ENCODE measurements around the gene NRARP. TPM values are rescaled to one million over a fixed set of nuclear protein-coding genes. Genes with fewer than 3 reads are reported as not detected.
A peak's percentile ranks its signal among the peaks of the same experiment; 100 is the strongest.

The NRARP gene
- total RNA-seq, 1 donor from 2014 or later: 2.1 TPM

DNA sequence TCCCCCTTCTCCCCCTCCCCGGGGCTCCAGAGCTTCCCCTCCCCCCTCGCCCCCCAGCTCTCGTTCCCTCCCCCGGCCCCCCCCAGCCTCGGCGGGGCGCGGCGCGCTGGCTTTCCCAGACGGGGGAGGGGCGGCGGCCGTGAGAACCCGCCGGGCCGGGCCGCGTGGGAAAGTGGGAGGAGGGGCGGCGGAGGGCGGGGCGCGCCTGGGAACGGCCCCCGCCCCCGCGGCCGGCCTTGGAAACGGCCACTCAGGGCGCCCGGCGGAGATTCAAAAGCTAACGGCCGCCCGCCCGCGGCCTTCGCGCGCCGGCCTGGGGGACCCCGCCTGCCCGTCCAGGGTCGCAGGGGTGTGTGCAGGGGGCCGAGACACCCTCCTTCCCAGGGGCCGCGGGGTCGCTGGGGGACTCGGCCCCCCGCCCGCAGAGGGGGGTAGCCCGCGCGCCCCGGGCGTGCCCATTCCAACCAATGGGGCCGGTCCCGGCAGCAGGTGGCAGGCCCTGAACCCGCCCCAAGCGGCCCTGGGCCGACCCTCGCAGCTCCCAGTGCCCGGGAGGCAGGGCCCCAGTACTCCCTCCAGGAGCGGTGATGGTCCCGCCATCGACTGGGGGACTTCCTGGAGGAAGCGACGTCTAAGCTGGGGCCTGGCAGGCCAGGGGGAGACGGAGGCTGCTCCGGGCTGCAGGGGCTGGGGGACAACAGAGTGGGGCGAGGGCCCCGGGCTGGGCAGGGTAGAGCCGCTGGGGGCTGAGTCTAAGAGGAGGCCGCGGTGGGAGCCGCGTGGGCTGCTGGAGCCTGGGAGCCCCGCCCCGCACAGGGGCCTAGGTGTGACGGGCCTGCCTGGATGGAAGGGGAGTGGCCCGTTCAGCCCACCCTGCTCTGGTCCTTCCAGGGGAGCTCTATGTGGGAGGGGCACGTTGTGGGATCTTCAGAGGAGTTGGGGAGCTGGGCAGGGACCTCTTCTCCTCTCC, 14.2 kb upstream of the NRARP start:
- Histone ChIP-seq H3K4me1 (ENCODE audit: control insufficient read depth in 3 of 3, insufficient read depth in 3 of 3, low read length in 3 of 3) (peaks cover 17 to 31% (median 28%) of the 10 kb centered on the region in 3 donors), H3K9ac (ENCODE audit: low read depth in 1 of 3, low read length in 3 of 3) (no peak overlapping the region), H3K9me3 (ENCODE audit: control insufficient read depth in 3 of 3, low read length in 3 of 3) (no peaks in the 10 kb centered on the region), H3K27me3 (ENCODE audit: control insufficient read depth in 3 of 3, insufficient read depth in 3 of 3, low read length in 3 of 3) (peaks cover 16 to 36% (median 22%) of the 10 kb centered on the region in 3 donors), H3K4me3 (ENCODE audit: low read length in 3 of 3) (no peak overlapping the region), H3K36me3 (ENCODE audit: control insufficient read depth in 3 of 3, insufficient read depth in 3 of 3, low read length in 3 of 3) (no peaks in the 10 kb centered on the region), H3K27ac (ENCODE audit: low read depth, low read length) (no peak overlapping the region)

DNA sequence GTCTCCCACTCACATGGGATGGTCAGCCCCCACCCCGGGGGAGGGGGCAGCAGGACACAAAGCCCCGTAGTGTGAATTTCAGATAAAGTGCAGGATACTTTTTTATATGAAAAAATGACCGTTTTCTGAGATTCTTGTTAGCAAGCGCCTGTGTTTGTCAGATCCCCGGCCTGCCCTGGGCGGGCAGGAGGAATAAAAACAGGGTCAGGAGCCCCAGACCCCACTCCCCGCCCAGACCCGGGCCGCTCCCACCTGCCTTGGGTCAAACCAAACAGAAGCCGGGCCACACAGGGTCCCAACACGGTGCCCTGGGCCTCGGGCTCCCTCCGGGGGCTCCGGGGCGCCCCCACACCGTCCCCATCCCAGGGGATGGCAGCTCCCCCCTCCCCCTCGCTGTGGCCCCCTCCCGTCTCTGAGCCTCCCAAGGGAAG, 13.5 kb upstream of the NRARP start:
- Histone ChIP-seq H3K9me3 (ENCODE audit: control insufficient read depth in 3 of 3, low read length in 3 of 3) (no peaks in the 10 kb centered on the region), H3K4me3 (ENCODE audit: low read length in 3 of 3) (no peak overlapping the region), H3K36me3 (ENCODE audit: control insufficient read depth in 3 of 3, insufficient read depth in 3 of 3, low read length in 3 of 3) (no peaks in the 10 kb centered on the region), H3K27ac (ENCODE audit: low read depth, low read length) (no peak overlapping the region), H3K27me3 (ENCODE audit: control insufficient read depth in 3 of 3, insufficient read depth in 3 of 3, low read length in 3 of 3) (peaks cover 16 to 41% (median 27%) of the 10 kb centered on the region in 3 donors), H3K9ac (ENCODE audit: low read depth in 1 of 3, low read length in 3 of 3) (no peak overlapping the region), H3K4me1 (ENCODE audit: control insufficient read depth in 3 of 3, insufficient read depth in 3 of 3, low read length in 3 of 3) (peaks cover 24 to 28% (median 25%) of the 10 kb centered on the region in 3 donors)

DNA sequence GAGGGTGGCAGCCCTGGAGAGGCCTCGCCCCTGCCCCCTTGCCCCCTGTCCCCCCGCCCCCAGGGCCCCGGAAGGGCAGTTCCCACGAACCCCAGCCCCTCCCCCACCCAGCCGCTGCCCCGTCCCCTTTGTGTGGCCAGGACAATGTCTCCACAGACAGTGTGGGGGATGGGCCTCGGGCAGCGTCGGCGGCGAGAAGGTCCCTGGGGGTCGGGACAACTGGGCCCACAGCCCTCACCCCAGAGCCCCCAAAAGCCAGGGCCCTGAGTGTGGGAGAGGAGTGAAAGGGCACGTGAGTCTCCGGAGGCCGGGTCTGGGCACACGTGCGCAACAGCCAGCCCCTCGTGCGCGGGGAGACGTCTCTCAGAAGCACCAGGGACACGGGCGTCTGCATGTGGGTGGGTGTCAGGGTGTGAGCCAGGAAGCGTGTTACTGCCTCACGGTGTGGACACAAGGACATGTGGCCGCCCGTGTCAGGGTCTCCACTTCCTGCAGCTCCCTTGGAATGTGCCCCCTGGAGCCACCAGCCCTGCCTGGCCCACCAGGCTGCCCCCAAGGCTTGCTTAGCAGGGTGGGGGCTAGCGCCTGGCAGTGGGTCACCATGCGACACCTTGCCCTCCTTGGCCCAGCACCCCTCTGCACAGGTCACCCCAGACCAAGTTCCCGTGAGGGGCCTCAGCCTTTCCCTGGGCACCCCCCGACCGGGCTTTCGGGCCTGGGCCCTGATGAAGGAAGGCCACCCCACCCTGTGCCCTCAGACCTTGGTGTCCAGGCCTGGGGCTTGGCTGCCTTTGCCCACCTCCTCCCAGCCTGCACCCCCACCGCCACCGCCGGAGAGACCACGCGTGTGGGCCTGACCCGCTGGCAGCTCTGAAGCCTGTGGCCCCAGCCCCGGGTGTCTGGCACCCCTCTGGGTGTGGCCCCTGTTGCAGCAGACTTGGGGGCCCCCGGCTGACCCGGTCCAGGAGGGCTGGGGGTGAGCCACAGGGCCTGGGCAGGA, 12.8 kb upstream of the NRARP start:
- Histone ChIP-seq H3K4me3 (ENCODE audit: low read length in 3 of 3) (no peak overlapping the region), H3K9ac (ENCODE audit: low read depth in 1 of 3, low read length in 3 of 3) (no peak overlapping the region), H3K4me1 (ENCODE audit: control insufficient read depth in 3 of 3, insufficient read depth in 3 of 3, low read length in 3 of 3) (peaks cover 22 to 24% (median 23%) of the 10 kb centered on the region in 3 donors), H3K27me3 (ENCODE audit: control insufficient read depth in 3 of 3, insufficient read depth in 3 of 3, low read length in 3 of 3) (peaks cover 16 to 41% (median 27%) of the 10 kb centered on the region in 3 donors), H3K27ac (ENCODE audit: low read depth, low read length) (no peak overlapping the region), H3K36me3 (ENCODE audit: control insufficient read depth in 3 of 3, insufficient read depth in 3 of 3, low read length in 3 of 3) (no peaks in the 10 kb centered on the region), H3K9me3 (ENCODE audit: control insufficient read depth in 3 of 3, low read length in 3 of 3) (no peaks in the 10 kb centered on the region)

DNA sequence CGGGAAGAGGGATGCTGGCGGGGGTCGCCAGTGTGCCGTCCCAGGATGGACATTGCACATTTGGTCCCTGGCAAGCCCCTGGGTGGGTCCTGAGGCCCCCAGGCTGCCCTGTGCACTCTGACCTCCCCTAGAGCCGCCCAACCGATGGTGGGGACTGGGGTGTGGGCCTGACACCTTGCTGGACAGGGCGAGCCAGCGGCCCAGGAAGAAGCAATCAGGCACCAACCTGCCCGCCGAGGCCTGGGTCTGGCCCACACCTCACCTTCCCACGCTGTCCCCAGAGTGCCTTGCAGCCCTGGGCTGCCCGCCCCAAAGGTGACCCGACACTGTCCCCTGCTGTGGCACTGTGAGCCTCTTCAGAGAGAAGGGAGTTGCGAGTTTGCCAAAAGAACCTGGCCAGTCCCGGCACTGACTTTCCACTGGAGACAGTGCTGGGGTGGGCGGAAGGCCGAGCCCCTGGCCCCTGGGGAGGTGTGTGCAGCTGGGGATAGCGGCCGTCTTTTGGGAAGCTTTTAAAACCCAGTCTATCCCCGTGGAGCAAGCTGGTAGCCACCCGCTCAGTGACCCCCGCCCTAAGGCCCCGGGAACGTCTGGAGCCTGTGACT, 12.0 kb upstream of the NRARP start:
- H3K4me3 ChIP-seq (ENCODE audit: low read length in 3 of 3): no peak overlapping the region
- H3K27ac ChIP-seq (ENCODE audit: low read depth, low read length): no peak overlapping the region
- no peak overlapping the region for H3K9ac ChIP-seq (ENCODE audit: low read depth in 1 of 3, low read length in 3 of 3)
- H3K27me3 ChIP-seq (ENCODE audit: control insufficient read depth in 3 of 3, insufficient read depth in 3 of 3, low read length in 3 of 3): peaks cover 18 to 45% (median 27%) of the 10 kb centered on the region in 3 donors
- no peaks in the 10 kb centered on the region for H3K36me3 ChIP-seq (ENCODE audit: control insufficient read depth in 3 of 3, insufficient read depth in 3 of 3, low read length in 3 of 3)
- H3K4me1 ChIP-seq (ENCODE audit: control insufficient read depth in 3 of 3, insufficient read depth in 3 of 3, low read length in 3 of 3): peaks cover 14 to 16% (median 15%) of the 10 kb centered on the region in 3 donors
- no peaks in the 10 kb centered on the region for H3K9me3 ChIP-seq (ENCODE audit: control insufficient read depth in 3 of 3, low read length in 3 of 3)

DNA sequence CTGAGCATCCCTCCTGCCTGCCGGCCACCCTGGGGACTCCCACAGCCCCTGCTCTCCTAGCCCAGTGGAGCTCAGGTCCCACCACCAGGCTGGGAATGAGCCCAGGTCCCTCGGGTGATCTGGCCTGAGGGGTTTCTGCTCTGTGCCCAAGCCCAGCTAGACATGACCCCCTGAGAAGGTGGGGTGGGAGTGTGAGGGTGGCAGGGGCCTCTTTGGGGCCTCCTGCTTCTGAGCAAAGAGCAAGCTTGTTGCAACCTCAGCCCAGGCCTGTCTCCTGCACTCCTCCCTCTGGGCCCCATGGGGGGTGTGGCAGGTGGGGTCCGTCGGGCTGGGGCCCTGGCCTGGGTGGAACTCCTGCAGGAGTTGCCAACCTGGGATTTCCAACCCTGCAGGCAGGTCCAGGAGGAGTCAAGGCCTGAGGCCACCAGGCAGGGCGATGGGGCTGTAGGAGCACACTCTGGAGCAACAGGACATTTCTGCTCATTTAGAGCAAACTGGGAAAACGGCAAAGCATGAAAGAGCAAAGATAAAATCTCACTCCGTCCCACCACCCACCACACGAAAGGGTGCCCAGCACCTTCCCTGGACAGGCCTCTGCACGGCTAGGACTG, 11.4 kb upstream of the NRARP start:
- no peak overlapping the region for H3K9ac ChIP-seq (ENCODE audit: low read depth in 1 of 3, low read length in 3 of 3)
- H3K36me3 ChIP-seq (ENCODE audit: control insufficient read depth in 3 of 3, insufficient read depth in 3 of 3, low read length in 3 of 3): no peaks in the 10 kb centered on the region
- H3K27ac ChIP-seq (ENCODE audit: low read depth, low read length): no peak overlapping the region
- H3K9me3 ChIP-seq (ENCODE audit: control insufficient read depth in 3 of 3, low read length in 3 of 3): no peaks in the 10 kb centered on the region
- peaks cover 20 to 46% (median 27%) of the 10 kb centered on the region in 3 donors for H3K27me3 ChIP-seq (ENCODE audit: control insufficient read depth in 3 of 3, insufficient read depth in 3 of 3, low read length in 3 of 3)
- H3K4me1 ChIP-seq (ENCODE audit: control insufficient read depth in 3 of 3, insufficient read depth in 3 of 3, low read length in 3 of 3): peaks cover 8 to 12% (median 11%) of the 10 kb centered on the region in 3 donors
- H3K4me3 ChIP-seq (ENCODE audit: low read length in 3 of 3): no peak overlapping the region

DNA sequence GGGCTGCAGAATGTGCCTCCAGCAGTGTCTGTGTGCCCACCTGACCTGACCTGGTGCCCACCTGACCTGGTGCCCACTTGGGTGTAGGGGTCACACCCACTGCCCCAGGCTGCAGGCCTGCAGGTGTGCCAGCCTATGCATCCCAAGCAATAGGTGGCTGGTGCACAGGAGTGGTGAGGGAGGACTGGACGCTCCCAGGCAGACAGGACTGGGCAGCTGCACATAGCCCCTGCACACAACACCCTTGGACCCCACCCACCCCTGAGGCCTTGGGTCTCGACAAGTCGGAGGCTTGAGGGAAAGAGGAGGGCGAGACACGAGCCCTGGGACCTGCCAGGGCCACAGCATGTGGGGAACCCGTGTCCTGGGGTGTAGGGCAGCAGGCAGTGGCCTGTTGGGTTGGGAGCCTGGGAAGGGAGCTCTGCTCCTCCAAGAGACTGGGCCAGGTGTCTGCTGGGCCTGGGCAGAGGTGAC, 10.8 kb upstream of the NRARP start:
- Histone ChIP-seq H3K4me1 (ENCODE audit: control insufficient read depth in 3 of 3, insufficient read depth in 3 of 3, low read length in 3 of 3) (peaks cover 8 to 12% (median 11%) of the 10 kb centered on the region in 3 donors), H3K4me3 (ENCODE audit: low read length in 3 of 3) (no peak overlapping the region), H3K27me3 (ENCODE audit: control insufficient read depth in 3 of 3, insufficient read depth in 3 of 3, low read length in 3 of 3) (peaks cover 20 to 50% (median 29%) of the 10 kb centered on the region in 3 donors), H3K9me3 (ENCODE audit: control insufficient read depth in 3 of 3, low read length in 3 of 3) (no peaks in the 10 kb centered on the region), H3K27ac (ENCODE audit: low read depth, low read length) (no peak overlapping the region), H3K9ac (ENCODE audit: low read depth in 1 of 3, low read length in 3 of 3) (no peak overlapping the region), H3K36me3 (ENCODE audit: control insufficient read depth in 3 of 3, insufficient read depth in 3 of 3, low read length in 3 of 3) (no peaks in the 10 kb centered on the region)

DNA sequence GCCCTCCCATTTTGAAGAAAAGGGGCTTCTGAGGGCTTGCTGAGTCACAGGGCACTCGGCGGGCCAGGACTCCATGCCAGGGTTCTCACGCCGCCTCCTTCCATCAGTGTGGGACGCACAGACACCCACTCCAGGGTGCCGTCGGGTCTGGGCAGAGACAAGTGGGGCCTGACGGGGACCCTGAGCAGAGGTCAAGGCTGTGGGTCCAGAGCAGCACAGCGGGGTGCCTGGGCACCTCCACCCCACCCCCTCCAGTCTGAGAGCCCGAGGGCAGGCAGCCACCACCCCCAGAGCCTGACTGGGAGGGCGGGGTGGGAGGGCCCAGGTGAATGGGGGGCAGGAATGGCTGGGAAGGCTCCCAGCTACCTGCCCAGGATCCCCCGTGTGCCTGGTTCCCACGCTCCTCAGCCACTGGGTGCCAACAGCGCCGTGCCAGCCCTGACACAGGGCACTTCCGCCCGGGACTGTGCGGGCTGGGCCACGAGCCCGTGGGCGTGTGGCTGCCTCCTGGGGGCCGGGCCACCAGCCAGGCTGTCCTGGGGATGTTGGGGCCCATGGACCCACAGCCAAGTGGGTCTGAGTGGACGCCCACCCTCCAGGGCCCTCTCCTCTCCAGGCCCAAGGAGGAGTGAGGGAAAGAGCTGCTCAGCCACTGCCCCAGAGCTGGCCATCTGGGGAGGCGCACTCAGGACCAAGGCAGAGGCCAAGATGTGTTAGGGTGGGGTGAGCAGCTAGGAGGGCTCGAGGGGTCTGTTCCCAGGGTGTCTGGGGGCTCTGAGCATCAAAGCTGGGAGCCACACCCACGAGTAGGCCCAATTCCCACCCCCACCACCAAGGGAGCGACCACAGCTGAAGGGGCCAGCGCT, 10.1 kb upstream of the NRARP start:
- H3K4me1 ChIP-seq (ENCODE audit: control insufficient read depth in 3 of 3, insufficient read depth in 3 of 3, low read length in 3 of 3): peaks cover 10 to 13% (median 12%) of the 10 kb centered on the region in 3 donors
- no peak overlapping the region for H3K27ac ChIP-seq (ENCODE audit: low read depth, low read length)
- H3K9me3 ChIP-seq (ENCODE audit: control insufficient read depth in 3 of 3, low read length in 3 of 3): no peaks in the 10 kb centered on the region
- peaks cover 19 to 48% (median 28%) of the 10 kb centered on the region in 3 donors for H3K27me3 ChIP-seq (ENCODE audit: control insufficient read depth in 3 of 3, insufficient read depth in 3 of 3, low read length in 3 of 3)
- H3K4me3 ChIP-seq (ENCODE audit: low read length in 3 of 3): no peak overlapping the region
- no peak overlapping the region for H3K9ac ChIP-seq (ENCODE audit: low read depth in 1 of 3, low read length in 3 of 3)
- no peaks in the 10 kb centered on the region for H3K36me3 ChIP-seq (ENCODE audit: control insufficient read depth in 3 of 3, insufficient read depth in 3 of 3, low read length in 3 of 3)

DNA sequence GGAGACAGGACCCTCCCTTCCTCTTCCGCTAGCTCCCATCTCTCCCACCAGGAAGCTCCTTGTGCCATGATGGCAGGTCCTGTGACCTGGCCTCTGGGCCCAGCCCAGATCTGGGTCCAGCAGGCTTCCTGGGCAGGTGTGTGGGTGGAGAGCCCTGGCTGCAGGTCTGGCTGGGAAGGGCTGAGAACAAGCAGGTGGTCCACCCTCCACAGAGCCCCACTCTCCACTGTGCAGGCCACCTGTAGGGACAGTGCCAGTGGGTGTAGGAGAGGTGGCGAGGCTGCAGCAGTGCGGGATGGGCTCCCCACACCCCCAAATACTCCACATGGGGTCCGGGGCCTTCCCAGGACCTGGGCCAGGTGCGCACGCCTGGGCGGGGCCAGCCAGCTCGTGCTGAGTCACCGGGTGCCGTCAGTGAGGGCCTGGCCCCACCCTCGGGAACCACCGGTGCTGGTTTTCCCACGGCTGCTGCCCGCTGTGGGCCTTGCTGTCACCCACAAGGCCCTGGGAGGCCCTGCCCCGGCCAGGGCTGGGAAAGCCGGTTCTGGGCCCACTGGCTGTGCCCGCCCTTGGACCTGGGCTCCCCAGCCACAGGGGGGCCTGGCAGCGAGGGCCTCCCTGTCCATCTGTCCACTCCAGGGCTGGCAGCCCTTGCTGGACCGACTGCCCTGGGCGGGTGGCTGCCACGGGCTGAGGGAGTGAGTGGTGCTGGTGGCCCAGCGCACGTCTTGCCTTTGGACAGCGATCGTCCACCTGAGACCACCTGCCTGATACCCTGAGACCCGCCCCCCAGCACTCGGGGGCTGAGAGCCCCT, 9.3 kb upstream of the NRARP start:
- H3K27me3 ChIP-seq (ENCODE audit: control insufficient read depth in 3 of 3, insufficient read depth in 3 of 3, low read length in 3 of 3): peaks cover 17 to 48% (median 24%) of the 10 kb centered on the region in 3 donors
- no peaks in the 10 kb centered on the region for H3K36me3 ChIP-seq (ENCODE audit: control insufficient read depth in 3 of 3, insufficient read depth in 3 of 3, low read length in 3 of 3)
- H3K4me3 ChIP-seq (ENCODE audit: low read length in 3 of 3): no peak overlapping the region
- peak overlapping the region in 1 of 3 donors; percentile 16 for H3K9ac ChIP-seq (ENCODE audit: low read depth in 1 of 3, low read length in 3 of 3)
- H3K4me1 ChIP-seq (ENCODE audit: control insufficient read depth in 3 of 3, insufficient read depth in 3 of 3, low read length in 3 of 3): peaks cover 13 to 19% (median 15%) of the 10 kb centered on the region in 3 donors
- no peaks in the 10 kb centered on the region for H3K9me3 ChIP-seq (ENCODE audit: control insufficient read depth in 3 of 3, low read length in 3 of 3)
- no peak overlapping the region for H3K27ac ChIP-seq (ENCODE audit: low read depth, low read length)

Data from skeletal muscle tissue (tissue), 4 donors.